DOHH2 (cell line): Measurements from ENCODE around the gene NAV2.

Experiments used
- EZH2phosphoT487 ChIP-seq: fragments of 200-600 bp; sonication (generic); IDR thresholded peaks from 2 replicates; pipeline ENCODE4 v1.6.1; 2017; ENCODE audit warnings: borderline replicate concordance, mild to moderate bottlenecking, antibody characterized with exemption, low read length, moderate library complexity, mixed read lengths
- TF ChIP-seq, protein P1 (sequence below): fragments of 200-600 bp; sonication (generic); IDR thresholded peaks from one replicate; pipeline ENCODE4 v1.5.1; 2014; ENCODE audit warnings: antibody characterized with exemption, mild to moderate bottlenecking, low read depth, low read length; ENCODE audit not compliant: poor library complexity, severe bottlenecking

DNA sequence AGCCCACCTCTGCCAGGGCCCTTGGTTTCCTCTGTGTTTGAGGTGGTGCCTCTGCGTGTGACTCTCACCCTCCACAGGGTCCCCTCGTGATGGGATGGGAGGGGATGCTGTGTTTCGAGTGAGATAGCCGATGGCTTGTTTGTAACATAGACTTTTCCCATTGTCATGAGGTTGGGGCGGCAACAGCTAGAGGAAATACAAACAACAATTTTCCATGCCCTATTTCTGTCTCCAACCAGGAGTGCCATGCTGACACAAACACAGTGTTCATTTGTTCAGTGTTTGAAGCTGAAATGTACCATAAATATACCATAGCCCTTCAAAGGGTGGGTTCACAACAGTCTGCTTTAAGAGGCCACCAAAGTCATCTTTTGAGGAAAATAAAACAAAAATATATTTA, 19.5 kb upstream of the NAV2 start:
- TF ChIP-seq, protein P1, sequence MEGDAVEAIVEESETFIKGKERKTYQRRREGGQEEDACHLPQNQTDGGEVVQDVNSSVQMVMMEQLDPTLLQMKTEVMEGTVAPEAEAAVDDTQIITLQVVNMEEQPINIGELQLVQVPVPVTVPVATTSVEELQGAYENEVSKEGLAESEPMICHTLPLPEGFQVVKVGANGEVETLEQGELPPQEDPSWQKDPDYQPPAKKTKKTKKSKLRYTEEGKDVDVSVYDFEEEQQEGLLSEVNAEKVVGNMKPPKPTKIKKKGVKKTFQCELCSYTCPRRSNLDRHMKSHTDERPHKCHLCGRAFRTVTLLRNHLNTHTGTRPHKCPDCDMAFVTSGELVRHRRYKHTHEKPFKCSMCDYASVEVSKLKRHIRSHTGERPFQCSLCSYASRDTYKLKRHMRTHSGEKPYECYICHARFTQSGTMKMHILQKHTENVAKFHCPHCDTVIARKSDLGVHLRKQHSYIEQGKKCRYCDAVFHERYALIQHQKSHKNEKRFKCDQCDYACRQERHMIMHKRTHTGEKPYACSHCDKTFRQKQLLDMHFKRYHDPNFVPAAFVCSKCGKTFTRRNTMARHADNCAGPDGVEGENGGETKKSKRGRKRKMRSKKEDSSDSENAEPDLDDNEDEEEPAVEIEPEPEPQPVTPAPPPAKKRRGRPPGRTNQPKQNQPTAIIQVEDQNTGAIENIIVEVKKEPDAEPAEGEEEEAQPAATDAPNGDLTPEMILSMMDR = no peak
- TF ChIP-seq EZH2phosphoT487 = no peak
